GM13976 (cell line): Measurements from ENCODE around the gene C1orf50.
"Not testable (repeated sequence)": the region's sequence is repeated elsewhere in the genome, so short reads cannot be mapped to it uniquely, and the experiment has no call there.

ENCODE experiments used
- DNase-seq: peaks from one replicate; pipeline ENCODE4 v3.0.0; 2012; ENCODE audit warnings: low spot score
- in situ Hi-C: fragments of 300-500 bp; cut with MboI; formaldehyde crosslinking; loops from one replicate; pipeline ENCODE4 v1.12.0; 2022; ENCODE audit warnings: low sequenced_read_pairs, mixed read lengths, inconsistent platforms; ENCODE audit not compliant: unreplicated experiment
- TF ChIP-seq, protein P1 (sequence below): IDR thresholded peaks from 2 replicates; pipeline ENCODE4 v1.5.1; 2012; ENCODE audit warnings: borderline replicate concordance, mild to moderate bottlenecking; ENCODE audit not compliant: insufficient read depth; ENCODE audit errors: extremely low read depth, missing control alignments, control extremely low read depth

The C1orf50 gene

DNA sequence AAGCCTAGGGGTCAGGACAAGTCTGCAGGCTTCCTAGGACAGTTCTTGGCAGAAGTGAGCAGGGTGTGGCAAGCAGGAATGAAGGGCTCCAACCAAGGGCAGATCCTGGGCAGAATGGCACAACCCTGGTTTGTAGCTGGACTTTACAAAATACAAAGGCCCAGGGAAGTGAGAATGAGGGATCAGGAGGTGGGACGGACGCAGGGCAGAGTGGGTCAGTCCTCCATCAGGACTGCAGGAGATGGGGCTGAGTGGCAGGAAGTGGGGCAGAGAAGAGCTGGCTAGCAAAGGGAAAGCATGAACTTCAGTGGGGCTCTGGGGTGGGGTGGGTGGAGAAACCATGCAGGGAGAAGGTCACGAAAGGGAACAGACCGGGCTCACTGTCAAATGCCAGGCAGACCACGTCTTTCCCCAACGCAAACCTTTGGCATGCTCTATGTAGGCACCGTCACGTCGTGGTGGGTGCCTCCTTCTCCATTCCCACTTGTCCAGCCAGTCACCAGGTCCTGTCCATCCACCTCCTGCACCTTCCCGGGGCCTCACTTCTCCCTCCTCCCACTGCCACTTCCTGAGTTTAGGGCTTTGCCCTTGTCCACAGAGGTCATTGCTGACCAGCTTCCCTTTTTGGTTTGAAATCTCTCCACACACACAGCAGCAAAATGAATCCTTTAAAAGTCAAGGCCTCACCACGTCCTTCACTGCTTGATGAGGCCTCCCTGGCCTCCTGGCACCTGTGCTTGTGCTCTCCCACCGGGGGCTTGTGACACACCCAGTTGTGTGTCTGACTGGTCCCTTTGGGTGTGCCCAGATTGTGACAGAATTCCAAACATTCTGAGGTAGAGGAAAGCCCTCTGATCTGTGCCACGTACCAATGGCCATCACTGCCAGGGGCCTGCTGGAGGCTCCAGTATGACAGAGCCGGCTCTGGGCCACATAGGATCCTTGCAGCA, 18.3 kb upstream of the C1orf50 start:
- in situ Hi-C loops: loop anchor here (10.0 to 25.0 kb wide), 2 partner anchors 164 to 411 kb away; partner anchors contain the start of gene FOXJ3
- DNase-seq: no peak
- TF ChIP-seq, protein P1, sequence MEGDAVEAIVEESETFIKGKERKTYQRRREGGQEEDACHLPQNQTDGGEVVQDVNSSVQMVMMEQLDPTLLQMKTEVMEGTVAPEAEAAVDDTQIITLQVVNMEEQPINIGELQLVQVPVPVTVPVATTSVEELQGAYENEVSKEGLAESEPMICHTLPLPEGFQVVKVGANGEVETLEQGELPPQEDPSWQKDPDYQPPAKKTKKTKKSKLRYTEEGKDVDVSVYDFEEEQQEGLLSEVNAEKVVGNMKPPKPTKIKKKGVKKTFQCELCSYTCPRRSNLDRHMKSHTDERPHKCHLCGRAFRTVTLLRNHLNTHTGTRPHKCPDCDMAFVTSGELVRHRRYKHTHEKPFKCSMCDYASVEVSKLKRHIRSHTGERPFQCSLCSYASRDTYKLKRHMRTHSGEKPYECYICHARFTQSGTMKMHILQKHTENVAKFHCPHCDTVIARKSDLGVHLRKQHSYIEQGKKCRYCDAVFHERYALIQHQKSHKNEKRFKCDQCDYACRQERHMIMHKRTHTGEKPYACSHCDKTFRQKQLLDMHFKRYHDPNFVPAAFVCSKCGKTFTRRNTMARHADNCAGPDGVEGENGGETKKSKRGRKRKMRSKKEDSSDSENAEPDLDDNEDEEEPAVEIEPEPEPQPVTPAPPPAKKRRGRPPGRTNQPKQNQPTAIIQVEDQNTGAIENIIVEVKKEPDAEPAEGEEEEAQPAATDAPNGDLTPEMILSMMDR: no peak

GRCh38 chr1:42750041-42750440, 17.0 kb upstream of the C1orf50 start:
- TF ChIP-seq, protein P1: no peak
- in situ Hi-C loops: no loop called here
- DNase-seq: no peak

DNA sequence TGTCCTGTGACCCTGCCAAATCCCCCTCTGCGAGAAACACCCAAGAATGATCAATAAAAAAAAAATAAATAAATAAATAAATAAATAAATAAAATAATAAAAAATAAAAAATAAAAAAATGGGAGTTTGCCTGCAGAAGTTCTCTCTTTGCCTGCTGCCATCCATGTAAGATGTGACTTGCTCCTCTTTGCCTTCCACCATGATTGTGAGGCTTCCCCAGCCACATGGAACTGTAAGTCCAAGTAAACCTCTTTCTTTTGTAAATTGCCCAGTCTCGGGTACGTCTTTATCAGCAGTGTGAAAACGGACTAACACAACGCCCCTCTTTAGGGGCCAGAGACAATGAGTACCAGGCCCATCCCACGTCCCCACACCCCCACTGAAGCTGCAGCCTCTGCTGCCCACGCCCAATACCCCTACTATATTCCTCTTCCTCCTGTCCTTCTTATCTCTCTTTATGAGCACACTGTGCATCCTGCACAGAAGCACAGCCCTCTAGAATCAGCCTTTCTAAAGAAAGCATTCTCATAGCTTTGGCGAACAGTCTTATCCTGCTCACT, 15.5 kb upstream of the C1orf50 start:
- in situ Hi-C loops, DNase-seq: not testable (repeated sequence)

- in situ Hi-C loops: no loop called here
- DNase-seq: no peak
- TF ChIP-seq, protein P1: no peak
Observed at GRCh38 chr1:42752284-42752683, 14.8 kb upstream of the C1orf50 start.

DNA sequence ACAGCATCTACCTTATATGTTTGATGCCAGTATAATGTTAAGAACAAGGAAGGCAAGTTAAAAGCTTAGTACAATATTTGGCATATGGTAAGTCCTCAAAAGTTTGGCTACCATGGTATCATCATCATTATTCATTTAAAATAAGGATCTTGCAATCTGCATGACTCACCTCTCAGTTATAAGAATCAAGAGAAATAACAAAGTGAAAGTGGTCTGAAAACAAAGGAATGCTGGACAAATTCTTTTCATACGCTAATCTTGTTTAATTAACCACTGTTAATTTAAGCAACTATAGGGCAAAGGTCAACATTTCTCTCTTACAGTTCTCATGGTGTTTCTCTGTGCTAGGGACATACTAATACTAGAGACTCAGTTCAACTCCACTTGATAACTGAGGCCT, 14.0 kb upstream of the C1orf50 start:
- TF ChIP-seq, protein P1: no peak
- in situ Hi-C loops: no loop called here
- DNase-seq: no peak

GRCh38 chr1:42756956-42757891, 9.8 kb upstream of the C1orf50 start:
- peak; percentile 73 for DNase-seq
- TF ChIP-seq, protein P1: peak; percentile 52
- in situ Hi-C loops: no loop called here

GRCh38 chr1:42757892-42758275, 9.2 kb upstream of the C1orf50 start:
- in situ Hi-C loops: no loop called here
- no peak for DNase-seq
- TF ChIP-seq, protein P1: no peak
